ENCODE results near the gene MLLT6.

DNA sequence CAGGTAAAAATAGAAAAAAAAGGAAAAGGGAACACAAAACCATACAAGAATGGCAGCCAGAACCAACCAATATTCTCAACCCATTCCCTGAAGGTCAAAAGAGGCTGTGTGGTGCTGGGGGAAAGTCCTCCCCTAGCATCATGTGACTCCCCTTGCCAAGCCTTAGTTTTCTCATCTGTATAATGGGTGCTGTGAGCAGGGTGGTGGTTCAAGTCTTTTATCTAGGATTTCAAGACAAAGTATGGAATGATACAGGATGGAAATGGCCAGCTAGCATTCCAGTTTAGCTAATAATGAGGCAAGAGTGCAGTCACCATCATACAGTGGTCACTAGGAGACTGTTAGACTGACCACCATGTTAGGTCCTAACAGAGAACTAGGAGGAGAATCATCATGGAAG lies 68.2 kb downstream of the MLLT6 start:
- TF ChIP-seq, protein P1, sequence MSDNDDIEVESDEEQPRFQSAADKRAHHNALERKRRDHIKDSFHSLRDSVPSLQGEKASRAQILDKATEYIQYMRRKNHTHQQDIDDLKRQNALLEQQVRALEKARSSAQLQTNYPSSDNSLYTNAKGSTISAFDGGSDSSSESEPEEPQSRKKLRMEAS (IDR thresholded peaks at IDR 0.05; ENCODE audit: low read depth, low read length) = no peak
- TF ChIP-seq, protein P2, sequence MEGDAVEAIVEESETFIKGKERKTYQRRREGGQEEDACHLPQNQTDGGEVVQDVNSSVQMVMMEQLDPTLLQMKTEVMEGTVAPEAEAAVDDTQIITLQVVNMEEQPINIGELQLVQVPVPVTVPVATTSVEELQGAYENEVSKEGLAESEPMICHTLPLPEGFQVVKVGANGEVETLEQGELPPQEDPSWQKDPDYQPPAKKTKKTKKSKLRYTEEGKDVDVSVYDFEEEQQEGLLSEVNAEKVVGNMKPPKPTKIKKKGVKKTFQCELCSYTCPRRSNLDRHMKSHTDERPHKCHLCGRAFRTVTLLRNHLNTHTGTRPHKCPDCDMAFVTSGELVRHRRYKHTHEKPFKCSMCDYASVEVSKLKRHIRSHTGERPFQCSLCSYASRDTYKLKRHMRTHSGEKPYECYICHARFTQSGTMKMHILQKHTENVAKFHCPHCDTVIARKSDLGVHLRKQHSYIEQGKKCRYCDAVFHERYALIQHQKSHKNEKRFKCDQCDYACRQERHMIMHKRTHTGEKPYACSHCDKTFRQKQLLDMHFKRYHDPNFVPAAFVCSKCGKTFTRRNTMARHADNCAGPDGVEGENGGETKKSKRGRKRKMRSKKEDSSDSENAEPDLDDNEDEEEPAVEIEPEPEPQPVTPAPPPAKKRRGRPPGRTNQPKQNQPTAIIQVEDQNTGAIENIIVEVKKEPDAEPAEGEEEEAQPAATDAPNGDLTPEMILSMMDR (IDR thresholded peaks at IDR 0.05 in 2 of 3, conservative IDR thresholded peaks at IDR 0.05 in 1 of 3; ENCODE audit: control insufficient read depth in 2 of 3, extremely low read depth in 1 of 3, insufficient read depth in 1 of 3, low read depth in 3 of 3, low read length in 3 of 3) = no peak
- TF ChIP-seq POLR2A (IDR thresholded peaks at IDR 0.05; ENCODE audit: low read depth, low read length) (no peak), ESRRA (IDR thresholded peaks at IDR 0.05; ENCODE audit: low read length) (no peak), CHD4 (IDR thresholded peaks at IDR 0.05) (no peak), RAD21 (IDR thresholded peaks at IDR 0.05; ENCODE audit: insufficient read depth, low read depth, low read length) (no peak), MTA3 (IDR thresholded peaks at IDR 0.05; ENCODE audit: borderline replicate concordance, low read length) (no peak), NRF1 (conservative IDR thresholded peaks at IDR 0.05; ENCODE audit: low read depth, low read length) (no peak)
